ENCODE measurements around the gene OR4D2.

Gene OR4D2

DNA sequence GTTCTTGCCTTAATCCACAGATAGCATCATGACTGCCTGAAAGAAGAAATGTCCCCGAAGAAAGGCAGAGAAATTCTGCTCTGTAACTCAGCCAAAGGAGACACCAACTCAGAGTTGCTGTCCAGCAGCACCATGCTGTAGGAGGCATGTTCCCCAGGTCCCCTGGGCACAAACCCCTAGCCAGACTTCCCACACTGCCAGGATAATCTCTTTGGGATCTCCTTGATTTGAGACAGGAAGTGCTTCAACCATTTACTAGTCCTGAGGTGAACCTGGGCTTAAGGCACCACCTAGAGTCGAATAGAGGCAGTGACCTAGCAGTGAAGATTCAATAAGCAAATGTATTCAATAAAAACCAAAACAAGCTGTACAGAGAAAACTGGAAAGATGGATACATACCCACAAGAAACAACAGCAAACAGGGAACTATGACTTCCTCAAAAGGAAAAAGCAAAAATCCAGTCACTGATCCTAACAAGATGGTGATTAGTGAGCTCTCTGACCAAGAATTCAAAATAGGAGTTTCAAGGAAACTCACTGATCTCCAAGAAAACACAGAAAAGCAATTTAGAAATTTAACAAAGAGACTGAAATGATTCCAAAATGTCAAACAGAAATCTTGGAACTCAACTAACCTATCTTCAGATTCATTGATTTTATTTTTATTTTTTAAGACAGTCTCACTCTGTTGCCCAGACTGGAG lies 5.7 kb downstream of the OR4D2 start:
- TF ChIP-seq RAD21 (IDR thresholded peaks at IDR 0.05; ENCODE audit: low read depth) (peak; percentile 58), REST (IDR thresholded peaks at IDR 0.05; ENCODE audit: low read depth) (peak; percentile 77), EP300 (IDR thresholded peaks at IDR 0.05; ENCODE audit: borderline replicate concordance) (no peak)

- TF ChIP-seq TCF12 (IDR thresholded peaks at IDR 0.05; ENCODE audit: low read depth): no peak
- TF ChIP-seq, protein P1, sequence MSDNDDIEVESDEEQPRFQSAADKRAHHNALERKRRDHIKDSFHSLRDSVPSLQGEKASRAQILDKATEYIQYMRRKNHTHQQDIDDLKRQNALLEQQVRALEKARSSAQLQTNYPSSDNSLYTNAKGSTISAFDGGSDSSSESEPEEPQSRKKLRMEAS (IDR thresholded peaks at IDR 0.05): no peak
- no peak for TF ChIP-seq EP300 (IDR thresholded peaks at IDR 0.05; ENCODE audit: borderline replicate concordance)
- TF ChIP-seq RAD21 (IDR thresholded peaks at IDR 0.05; ENCODE audit: low read depth): no peak
- TF ChIP-seq CREB1 (IDR thresholded peaks at IDR 0.05; ENCODE audit: low read depth): no peak
These were observed 8.1 kb downstream of the OR4D2 start for GRCh38 chr17:58174871-58175270.

GRCh38 chr17:58176200-58176599 lies 9.4 kb downstream of the OR4D2 start:
- TF ChIP-seq FOXM1 (IDR thresholded peaks at IDR 0.05; ENCODE audit: borderline replicate concordance, low read depth) (no peak), REST (IDR thresholded peaks at IDR 0.05; ENCODE audit: low read depth) (peak; percentile 91)

GRCh38 chr17:58181796-58182195 lies 15.0 kb downstream of the OR4D2 start:
- TF ChIP-seq USF1 (IDR thresholded peaks at IDR 0.05) (no peak), TCF12 (IDR thresholded peaks at IDR 0.05; ENCODE audit: low read depth) (no peak), YY1 (IDR thresholded peaks at IDR 0.05; ENCODE audit: low read depth) (no peak), ZBTB7A (IDR thresholded peaks at IDR 0.05; ENCODE audit: low read depth) (no peak), EP300 (IDR thresholded peaks at IDR 0.05; ENCODE audit: borderline replicate concordance) (no peak), RAD21 (IDR thresholded peaks at IDR 0.05; ENCODE audit: low read depth) (no peak), REST (IDR thresholded peaks at IDR 0.05; ENCODE audit: low read depth) (no peak), EGR1 (IDR thresholded peaks at IDR 0.05) (no peak), NFIC (IDR thresholded peaks at IDR 0.05) (no peak)

DNA sequence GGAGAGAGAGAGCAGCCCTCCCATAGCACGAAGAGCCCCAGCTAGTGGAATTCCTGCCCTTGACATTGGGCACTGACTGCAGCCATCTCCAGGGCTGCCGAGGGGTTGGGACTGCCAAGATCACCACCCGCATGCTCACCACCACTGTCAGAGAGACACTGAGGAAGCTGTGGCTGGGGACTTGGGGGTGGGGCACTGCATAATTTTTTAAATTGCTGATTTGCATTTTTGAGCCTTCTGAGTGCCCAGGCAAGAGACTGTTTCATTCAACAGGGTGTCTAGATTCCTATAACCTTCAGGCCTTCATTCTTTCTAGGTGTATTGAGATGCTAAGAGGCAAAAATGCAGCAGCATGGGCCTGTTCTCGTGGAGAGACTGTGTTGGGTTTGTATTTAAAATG lies 16.7 kb downstream of the OR4D2 start:
- no peak for TF ChIP-seq CREB1 (IDR thresholded peaks at IDR 0.05; ENCODE audit: low read depth)

GRCh38 chr17:58184308-58184985 lies 17.7 kb downstream of the OR4D2 start:
- peak; percentile 53; the same call in 1 of the 2 replicates for TF ChIP-seq USF1 (IDR thresholded peaks at IDR 0.05)
- no peak for TF ChIP-seq NFIC (IDR thresholded peaks at IDR 0.05)
- TF ChIP-seq, protein P1 (IDR thresholded peaks at IDR 0.05): peak; percentile 41; the same call in 1 of the 2 replicates
- no peak for TF ChIP-seq TAF1 (IDR thresholded peaks at IDR 0.05; ENCODE audit: low read depth)

All from Ishikawa (cell line).